Hematopoietic multipotent progenitor cell (in vitro differentiated cells): ENCODE results near the gene ACVR1B. TPM values are rescaled to one million over a fixed set of nuclear protein-coding genes. Genes with fewer than 3 reads are reported as not detected.

ENCODE experiments used
- DNase-seq, 3 donors: peaks; one replicate each; pipeline ENCODE4 v3.0.0-alpha.2; 2011 to 2015; ENCODE audit warnings: low read depth in 2 of 3, low spot score in 2 of 3
- total RNA-seq: library from RNA; depleted of rRNA; stranded (reverse); fragments of >200 nt; gene quantifications from one replicate; pipeline ENCODE4 v1.2.3, GENCODE V29; 2012

Gene ACVR1B
- total RNA-seq, 1 donor = 11.8 TPM

DNA sequence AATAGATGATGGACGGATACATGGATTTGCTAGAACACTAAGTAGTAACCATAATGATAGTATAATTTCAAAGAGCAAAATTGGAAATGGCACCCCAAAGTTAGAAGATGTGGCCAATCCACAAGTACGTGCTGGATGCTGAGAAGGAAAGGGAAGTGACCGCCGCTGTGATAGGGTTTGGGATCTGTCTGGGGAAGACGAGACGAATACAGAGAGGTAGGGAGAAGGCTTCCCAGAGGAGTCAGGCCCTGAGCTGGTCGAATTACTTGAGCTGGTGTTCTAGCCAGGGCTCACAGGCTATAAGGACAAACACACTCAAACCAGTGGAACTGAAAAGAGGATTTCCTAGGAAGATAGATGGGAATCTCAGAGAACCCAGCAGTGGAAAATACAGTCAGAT lies 9.4 kb upstream of the ACVR1B start:
- no peak for DNase-seq

DNA sequence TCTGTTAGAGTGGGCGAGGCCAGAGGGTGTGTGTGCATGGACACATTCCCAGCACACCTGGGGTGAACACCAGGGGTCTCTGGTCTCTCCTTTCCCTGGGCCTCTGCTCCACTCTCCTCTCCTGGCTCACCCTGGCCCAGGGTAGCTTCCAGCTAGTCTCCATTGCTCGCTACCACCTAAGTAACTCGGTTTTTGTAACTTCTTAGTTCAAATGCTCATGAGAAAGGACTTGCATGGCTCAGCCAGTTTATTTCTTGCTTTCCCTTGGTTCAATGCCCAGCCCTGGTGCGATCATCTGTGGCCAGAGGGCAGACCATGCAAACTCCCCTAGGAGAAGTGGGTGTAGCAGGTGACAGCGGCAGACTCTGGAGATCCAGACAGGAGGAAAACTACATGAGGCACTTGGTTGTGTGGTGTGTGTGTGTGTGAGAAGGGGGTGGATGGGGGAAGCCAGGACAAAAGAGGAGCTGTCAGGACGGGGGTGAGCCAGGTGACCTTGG lies 8.9 kb upstream of the ACVR1B start:
- DNase-seq = no peak

DNA sequence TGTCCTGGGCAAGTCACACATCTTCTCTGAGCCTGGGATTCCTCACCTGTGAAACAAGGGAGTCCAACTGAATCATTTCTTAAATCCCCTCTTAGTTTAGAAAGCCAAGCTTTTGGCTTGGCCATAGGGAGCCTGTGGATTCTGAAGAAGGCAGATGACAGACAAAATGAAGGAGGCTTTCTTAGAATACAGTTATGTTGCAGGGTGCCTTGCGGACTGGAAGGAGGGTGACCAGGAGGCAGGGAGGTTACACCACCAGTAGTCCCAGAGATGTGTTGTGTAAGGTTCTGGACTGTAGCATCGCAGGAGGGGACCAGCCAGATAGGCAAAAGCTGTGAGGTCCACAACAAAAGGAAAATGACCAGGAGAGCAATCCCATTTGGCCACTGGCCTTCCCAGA lies 8.2 kb upstream of the ACVR1B start:
- no peak for DNase-seq

DNA sequence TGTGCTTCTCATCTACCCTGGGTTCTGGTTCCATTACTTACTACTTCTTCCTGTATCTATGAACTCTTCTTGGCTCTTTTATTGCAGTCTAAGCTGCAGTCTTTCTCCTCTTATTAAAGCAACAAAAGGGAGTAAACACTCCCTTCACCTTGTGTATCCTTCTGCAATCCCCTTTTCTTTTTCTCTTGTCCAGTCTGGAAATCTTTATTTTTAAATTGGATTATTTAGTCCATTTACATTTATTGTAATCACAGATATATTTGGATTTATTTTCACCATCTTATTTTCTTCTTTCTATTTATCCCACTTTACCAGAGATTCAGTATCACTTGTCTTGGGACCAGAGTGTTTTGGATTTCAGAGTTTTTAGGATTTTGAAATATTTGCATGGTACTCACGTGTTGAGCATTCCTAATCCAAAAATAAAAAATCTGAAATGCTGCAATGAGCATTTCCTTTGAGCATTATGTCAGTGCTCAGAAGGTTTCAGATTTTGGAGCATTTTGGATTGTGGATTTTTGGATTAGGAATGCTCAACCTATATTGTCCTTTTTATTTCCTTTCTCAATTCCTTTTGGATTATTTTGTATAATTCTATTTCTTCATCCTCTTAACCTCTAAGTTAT lies 6.8 kb upstream of the ACVR1B start:
- no peak for DNase-seq

DNA sequence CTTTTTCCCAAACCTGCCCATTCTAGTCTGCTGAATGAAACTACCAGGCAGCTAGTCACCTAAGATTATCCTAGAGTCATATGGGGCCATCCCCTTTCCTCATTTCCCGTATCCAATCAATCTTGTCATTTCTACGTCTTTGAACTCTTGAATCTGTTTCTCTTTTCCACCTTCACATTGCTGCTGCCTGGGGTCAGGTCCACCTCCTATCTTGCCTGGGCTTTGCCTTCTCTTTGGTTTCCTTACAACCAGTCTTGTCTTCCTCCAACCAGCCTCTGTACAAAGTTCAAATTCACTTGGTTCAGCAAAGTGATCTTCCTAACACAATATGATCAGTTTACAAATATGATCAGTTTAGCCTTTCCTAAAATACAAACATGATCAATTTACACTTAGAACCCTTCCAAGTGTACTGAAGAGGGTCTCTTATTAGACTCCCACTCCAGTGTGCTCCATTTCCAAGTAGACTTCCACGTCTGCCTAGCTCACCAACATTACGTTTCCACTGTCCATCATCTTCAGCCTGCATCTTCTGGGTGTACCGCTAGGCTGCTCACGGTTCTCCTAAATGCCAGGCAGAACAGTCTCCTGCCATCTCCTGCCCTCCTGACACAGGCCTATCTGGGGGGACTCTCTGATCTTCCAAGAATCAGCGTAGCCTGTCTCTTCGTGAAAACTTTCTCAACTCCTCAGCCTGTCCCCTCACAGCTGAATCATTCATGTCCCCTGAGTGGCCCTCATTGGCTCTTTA lies 4.1 kb upstream of the ACVR1B start:
- DNase-seq = no peak

DNA sequence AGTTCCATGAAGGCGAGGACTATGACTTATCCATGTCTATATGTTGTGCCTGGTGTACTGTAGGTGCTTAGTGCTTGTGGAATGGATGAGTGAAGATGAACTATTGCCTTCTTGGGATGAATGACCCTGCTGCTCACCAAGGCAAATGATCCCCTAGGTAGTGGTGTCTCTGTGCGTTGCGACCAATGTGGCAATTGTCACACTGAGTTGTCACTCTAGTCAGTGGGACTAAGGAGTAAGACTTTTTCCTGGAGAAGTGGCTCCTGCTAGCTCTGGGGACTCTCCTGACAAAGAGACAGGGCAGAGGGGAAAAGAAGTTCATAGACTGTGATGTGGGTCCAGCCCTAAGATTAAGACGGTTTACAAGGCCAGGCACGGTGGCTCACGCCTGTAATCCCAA lies 3.4 kb upstream of the ACVR1B start:
- no peak for DNase-seq

DNA sequence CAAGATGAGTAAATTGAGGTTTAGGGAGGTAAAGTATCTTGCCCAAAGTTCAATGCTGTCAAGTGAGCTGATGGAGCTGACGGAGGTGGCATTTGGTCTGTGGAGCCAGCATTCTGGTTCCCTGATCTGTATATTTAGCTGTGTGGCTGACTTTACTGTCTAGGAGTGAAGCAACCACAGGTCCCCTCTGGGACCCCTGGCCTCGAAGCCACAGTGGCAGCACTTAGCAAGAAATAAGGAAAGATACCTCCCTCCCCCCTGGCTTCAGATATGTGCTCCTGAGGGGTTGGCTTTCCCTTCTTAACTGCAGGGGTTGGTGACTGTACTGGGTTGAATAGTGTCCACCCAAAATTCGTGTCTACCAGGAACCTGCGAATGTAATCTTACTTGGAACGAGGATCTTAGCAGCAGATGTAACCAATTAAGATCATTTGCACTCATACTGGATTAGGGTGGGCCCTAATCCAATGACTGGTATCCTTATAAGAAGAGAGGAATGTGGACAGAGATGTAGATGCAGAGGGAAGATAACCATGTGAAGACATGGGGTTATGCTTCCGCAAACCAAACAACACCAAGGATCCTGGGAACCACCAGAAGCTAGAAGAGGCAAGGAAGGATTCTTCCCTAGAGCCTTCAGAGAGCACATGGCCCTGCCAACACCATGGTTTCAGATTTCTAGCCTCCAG lies 2.0 kb upstream of the ACVR1B start:
- no peak for DNase-seq

DNA sequence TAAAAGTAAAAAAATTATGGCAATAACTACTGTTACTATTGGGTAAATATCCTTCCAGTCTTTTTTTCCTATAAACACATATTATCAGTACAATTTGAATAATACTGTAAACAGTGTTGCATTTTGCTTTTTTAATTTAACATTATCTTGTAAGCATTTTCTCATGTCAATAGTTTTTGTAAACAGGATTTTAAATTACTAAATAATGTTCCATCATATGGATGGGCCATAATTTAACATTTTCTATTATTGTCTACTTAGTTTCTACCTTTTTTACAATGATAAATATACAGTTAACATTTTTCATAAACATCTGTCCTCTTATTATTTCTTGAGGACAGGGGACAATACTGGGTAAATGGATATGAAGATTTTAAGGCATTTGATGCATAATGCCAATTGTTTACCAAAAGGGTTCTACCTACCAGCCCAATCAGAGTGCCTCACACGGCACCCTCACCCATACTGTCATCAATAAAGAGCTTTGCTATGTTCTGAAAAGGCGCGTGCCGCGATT lies 759 bp upstream of the ACVR1B start:
- DNase-seq = no peak

DNA sequence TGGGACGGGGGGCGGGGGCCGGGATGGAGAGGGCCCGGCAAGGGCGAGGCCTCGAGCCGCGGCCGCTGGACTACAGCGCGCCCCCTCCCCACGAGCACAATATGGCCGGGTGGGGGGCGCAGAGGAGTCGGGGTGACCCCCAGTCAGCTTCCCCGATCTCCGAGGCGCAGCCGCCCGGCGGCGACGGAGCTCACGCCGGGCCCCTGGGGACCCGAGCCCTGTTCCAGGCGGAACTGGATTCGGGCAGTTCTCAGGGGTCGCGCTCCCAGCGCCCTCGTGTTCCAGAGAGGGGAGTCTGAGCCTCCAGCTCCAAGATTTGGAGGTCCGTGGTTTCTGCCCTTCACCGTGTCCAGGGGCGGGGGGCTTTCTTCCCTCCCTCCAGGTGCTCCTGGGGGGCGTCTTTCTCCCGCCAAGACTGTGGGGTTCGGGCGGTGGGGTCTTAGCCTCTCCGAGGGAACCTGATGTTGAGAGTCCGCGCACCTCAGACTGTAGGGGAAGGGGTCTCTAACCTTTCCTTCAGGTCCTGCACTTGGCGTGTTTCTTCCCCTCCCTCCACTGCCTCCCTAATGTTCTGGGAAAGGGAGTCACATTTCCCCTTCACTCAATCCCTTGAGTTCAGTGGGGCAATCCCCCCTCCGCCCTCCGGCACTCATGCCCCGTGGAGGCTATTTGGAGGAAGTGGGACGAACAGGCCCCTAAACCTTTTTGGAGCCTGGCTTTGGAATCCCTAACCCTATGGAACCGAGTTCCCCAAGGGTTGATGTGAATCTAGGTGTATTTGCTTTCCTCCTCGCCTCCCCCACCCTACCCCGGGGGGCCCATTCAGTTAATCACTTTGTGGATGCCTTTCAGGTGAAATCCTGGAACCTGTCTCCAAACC lies 584 bp downstream of the ACVR1B start:
- no peak for DNase-seq

DNA sequence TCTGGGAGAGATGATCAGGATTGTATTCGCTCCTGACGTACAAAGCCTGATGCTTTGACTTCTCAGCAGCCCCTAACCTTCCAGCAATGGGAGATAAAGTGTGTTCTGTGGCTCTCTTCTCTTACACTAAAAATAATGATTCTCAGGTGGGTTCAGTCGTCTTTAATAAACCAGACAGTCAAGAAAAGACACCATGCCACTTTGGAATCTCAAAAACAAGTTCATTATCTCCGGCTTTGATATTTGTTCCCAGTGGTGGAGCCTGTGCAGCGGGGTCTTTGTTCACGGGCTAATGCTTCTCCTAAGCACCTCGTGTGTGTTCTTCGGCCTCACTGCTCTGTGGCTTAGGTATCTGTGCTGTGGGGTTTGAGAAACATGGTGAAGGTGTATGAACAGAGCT lies 1.6 kb downstream of the ACVR1B start:
- DNase-seq = no peak

DNA sequence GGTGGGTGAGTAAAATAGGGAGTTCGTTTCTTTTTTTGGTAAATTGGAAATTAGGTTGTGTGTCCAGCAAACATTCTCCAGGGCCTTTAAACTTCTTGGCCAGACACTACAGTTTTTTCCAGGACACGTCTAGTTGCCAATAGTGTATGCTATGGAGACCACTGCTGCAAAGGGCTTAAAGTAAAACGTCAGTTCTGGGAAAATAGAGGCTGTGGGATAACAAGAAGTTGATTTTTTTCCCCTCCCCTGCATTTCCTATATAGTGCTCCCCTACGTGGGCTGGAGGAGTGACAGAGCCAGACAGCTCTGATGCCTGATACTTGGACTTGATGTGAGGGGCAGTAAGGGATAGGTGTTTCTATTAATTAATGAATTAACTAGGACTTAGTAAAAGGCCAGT lies 2.4 kb downstream of the ACVR1B start:
- DNase-seq = no peak

DNA sequence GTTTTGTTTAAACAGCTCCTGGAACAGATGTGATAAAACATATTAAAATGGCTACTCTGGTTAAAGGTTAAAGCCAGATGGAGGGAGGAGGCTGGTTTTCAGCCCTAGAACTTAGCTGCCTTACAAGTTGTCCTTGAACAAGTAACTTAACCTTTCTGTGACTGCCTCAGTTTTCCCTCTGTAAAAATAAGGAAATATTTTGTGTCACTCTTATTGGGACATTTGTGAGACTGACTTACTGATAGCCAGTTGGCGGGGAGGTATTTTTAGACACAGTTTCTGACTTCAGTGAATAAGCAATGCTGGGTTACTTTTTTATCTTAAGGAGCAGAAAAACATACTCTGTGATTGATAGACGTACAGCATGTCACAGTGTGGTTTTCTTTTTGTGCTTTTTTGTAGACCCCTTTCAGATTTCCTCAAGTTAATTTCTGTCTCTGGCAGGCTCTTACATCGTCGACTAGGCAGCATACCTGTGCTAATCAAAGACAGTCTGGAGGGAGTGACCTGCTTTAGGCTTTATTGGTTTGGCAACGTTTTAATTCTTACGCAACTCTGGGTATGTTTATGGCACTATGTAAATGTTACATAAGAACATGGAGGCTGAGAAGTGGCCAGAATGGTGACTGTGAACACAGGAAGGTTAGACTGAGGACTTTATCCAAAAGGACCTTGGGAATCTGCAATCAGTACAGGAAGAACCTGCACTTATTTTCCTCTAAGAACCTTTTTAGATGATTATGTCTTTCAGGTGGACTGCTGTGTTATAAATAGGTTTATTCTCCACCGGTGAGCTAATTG lies 3.3 kb downstream of the ACVR1B start:
- DNase-seq = peak in 2 of 3 donors; percentile 18 to 40

DNA sequence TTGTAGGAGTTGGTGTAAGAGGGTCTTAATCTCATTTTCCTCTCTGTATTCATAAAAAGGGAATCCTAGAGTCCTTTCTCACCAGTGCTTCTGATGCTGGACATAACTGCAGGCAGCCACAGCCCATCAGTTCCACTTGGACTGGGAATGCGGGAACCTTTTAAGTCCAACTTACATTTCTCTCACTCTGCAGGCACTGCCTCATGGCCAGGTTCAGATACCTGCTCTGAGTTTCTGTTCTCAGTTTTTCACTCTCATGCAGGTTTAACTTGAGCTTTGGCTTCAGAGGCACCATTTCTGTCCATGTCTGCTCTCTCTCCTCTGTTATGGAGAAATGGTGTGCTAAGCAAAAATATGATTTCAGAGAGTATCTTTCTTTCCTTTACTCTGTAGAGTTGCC lies 4.2 kb downstream of the ACVR1B start:
- no peak for DNase-seq

DNA sequence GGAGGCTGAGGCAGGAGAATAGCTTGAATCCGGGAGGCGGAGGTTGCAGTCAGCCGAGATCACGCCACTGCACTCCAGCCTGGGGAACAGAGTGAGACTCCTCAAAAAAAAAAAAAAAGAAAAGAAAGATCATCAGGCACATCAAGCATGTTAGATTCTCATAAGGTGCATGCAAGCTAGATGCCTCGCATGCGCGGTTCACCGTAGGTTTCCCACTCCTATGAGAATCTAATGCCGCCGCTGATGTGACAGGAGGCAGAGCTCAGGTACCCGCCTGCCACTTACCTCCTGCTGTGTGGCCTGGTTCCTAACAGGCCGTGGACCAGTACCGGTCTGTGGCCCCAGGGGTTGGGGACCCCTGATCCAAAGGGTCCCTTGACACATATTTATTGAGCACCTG lies 7.0 kb downstream of the ACVR1B start:
- no peak for DNase-seq

DNA sequence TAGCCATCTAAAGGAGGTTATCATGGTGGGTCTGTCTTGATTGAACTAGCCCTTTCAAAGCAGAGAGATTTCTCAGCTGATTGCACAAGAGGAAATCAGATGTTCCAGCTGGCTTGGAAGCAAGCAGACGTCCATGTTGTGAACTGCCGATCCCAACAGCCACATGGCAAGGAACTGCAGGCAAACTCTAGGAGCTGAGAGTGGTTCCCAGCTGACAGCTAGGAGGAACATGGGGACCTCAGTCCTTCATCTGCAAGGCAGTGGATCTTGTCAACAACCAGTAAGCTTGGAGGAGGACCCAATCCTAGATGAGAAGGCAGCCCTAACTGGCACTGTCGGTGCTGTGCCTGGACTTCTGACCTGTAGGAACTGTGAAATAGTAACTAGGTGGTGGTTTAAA lies 7.7 kb downstream of the ACVR1B start:
- DNase-seq = no peak

DNA sequence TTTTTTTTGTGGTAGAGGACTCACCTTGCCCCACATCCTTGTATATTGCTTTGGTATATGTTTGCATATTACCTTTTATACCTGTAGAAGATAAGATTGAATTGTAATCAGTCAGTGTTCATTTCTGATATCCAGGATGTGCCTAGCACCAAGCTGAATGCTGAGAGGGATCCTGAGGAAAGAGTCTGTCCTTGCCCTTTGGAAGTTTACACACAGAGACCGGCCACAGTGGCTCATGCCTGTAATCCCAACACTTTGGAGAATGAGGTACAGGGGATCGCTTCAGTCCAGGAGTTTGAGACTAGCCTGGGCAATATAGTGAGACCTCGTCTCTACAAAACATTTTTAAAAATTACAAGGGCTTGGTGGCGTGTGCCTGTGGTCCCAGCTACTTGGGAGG lies 8.4 kb downstream of the ACVR1B start:
- DNase-seq = no peak

DNA sequence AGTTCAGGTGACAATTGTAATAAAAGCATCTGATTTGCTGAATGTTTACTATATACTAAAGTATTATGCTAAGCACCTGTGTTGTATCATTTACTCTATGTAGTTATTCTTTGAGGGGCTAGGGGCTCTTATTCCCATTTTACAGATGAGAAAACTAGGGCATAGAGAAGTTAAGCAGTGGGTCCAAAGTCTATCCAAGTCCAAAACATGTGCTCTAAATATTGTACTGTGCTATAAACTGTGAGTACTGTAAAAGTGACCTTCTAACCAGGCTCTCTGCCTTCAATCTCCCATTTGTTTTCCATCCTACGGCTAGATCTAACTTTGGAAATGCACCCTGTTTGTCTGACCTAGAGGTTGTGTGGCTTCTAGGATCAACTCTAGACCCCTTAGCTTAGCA lies 9.0 kb downstream of the ACVR1B start:
- no peak for DNase-seq

DNA sequence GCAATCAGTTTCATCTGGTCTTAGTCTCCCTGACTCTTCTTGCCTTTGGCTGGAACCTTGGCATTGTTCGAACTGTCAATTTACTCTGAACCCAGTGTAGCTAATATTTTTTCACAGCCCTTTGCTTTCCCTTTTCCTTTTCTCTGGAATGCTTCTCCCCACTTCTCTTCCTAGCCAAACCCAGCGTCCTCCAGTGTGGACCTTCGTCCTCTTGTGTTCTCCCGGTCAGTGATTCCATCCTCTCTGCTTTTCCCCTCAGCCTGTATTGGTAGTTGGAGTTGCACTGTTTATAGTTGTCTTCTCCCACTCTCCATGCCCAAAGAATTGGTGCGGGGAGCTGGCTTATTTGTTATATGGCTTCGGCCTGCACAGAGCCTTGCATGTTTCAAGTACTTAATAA lies 9.4 kb downstream of the ACVR1B start:
- no peak for DNase-seq

DNA sequence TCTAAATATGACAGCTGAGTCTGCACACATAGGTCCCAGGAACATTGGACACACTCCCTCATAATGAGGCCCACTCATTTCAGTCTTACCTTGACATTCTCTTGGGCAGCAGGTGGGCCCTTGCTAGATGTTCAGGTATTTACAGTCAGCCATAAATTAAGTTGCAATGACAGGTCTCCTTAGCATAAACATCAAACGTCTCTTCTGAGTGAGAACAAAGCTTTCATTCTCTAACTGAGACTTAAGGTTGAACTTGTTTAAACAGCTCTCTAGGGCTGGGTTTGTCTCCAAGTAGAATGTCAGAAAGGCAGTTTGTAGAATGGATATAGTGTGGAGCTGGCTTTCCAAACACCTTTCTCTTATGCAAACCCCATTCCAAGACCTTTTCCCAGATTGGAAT lies 10.3 kb downstream of the ACVR1B start:
- no peak for DNase-seq

DNA sequence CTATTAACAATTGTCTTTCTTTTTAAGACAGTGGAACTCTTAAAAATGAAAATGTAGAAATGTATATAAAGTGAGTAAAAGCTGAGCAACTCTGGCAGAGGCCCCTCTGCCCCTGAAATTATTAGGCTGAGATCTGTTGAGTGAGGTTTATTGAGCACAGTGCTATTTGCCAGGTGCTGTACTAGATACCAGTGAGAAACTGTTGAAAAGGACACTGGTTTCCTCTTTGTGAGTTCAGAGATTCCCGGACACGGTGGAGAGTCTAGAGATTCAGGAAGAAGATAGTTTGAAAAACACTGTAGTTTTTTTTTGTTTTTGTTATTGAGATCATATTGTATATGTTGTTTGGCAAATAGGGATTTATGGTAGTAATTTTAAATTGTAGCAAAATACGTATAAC lies 11.2 kb downstream of the ACVR1B start:
- DNase-seq = peak in 1 of 3 donors; percentile 61
